ENCODE measurements around the gene EDEM3.

EDEM3 gene

DNA sequence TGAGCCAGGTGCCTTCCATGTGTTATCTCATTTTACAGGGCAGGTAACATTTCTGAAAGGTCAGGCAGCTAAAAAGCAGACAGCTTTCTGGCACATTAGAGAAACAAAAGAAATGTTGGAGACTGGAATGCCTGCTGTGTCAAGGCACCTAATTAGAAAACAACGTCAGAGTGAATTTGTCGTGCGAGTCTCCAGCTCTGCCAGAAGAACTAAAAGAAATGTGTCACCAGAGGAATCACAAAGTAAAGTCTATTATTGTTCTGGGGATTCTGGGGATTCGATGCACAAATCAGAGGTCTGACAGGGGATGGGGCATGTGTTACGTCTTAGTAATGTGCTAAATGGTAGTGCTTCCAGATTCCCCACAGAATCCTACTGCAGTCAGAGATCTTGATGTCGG is 89.3 kb downstream of the EDEM3 start:
- no peak for DNase-seq (ENCODE audit: low spot score)

DNA sequence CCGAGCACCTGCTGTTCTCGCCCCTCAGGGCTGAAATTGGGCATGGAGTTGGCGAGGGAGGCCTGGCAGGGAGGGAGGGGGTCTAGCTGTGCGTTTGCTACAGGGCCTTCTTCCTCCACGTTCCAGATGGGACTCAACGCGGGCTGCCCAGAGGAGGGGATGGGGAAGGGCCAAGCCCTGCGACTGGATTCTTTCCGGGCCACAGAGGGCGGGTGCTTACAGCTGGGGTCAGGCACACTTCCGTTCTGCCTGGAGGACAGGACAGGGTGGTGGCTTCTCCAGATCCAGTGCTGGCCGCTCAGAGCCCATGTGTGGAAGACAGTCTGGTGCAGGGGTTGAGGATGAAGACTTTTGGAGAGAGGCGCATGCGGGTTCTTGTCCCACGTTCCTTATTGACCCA is 90.0 kb downstream of the EDEM3 start:
- no peak for DNase-seq (ENCODE audit: low spot score)

DNA sequence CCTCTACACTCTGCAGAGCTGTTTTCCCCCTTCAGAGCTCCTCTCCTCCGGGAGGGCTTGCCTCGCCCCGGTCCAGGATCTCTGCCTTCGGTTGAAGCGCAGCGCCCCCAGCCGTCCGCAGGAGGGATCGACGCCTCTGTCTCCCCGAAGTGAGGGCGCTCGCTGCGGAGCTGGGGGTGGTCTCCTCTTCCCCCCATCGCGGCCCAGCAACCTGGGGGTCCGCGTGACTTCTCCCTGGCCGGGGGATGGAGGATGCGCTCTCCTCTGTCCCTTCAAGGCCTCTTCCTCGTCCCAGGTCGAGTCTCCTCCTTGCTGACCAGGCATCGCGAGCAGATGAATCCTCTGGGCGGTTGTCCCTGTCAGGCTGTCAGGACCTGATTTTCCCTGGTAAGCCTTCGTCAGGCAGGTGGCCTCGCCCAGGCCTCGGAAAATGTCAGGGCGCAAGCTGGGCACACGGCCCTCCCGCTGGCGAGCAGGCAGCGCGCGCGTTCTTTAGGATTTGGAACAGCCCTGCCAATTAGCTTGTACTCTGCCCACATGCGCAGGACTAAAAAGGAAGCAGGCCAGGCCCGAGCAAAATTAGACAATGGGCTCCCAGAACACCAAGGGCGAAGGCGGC is 90.5 kb downstream of the EDEM3 start:
- DNase-seq (ENCODE audit: low spot score) = peak; percentile 93

DNA sequence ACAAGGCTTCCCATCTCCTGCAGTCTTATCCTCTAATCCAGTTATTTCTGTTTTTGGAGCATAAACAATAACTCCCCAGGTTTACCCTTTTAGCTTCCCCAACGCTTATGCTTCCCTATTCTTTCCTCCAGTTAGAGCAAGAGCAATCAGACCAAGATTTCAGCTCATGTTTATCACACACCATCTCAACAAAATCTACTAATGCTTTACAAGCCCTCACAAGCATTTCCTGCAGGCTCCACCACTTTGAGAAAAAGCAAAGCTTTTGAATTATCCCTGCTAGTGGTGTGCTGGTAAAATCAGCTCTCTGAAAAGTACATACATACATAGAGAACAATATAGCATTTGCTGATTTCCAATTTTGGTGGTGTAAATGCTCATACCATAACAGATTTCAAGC is 92.9 kb downstream of the EDEM3 start:
- no peak for DNase-seq (ENCODE audit: low spot score)

DNA sequence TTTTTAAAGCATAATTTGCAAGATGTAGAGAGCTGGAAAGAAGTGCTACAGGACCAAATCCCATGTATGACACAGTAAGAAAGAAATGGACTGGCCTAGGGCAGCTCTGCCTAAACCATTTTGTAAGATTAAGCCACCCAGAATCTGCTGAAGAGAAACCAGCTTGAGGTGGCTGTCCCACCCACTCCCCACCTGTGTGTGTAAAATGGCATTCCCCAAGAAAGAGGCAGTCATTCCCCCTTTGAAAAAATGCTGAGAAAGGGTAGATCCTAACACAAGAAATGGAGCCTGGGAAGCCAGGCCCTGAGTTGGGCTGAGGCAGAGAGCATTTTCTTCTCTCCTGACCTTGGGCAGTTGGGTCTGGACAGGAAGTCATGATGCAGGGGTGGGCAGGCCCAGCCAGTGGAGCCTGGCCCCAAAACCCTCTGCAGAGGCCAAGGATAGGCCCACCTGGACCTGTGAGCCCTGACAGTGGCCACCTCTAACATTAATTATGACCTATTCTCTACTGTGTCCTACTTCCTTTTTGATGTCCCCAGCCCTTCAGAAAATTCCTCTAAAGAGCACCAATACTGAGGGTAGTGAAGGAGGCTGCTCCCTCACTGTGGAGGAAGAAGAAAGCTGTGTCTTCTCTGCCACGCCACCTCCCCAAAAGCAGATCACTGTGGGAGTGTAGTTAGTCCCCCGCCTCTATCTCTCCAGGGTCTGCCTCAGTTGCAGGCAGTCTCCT is 94.0 kb downstream of the EDEM3 start:
- no peak for DNase-seq (ENCODE audit: low spot score)

DNA sequence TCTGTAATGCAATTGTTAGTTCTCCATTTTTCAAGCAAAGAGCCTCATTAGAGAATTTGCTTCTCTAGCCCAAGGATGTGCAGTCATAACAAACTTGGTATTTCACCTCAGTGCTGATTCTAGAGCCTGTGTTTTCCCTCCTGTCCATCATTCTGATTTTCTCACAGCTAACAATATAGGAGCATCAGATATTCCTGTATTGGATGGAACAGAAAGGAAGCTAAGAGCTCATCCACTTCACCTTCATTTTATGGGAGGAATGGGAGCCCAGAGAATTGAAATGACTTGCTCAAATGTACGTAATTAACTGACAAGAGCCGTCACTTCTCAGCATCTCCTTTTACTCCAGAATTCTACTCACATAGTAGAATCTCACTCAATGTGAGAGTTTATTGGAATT is 96.6 kb downstream of the EDEM3 start:
- no peak for DNase-seq (ENCODE audit: low spot score)

DNA sequence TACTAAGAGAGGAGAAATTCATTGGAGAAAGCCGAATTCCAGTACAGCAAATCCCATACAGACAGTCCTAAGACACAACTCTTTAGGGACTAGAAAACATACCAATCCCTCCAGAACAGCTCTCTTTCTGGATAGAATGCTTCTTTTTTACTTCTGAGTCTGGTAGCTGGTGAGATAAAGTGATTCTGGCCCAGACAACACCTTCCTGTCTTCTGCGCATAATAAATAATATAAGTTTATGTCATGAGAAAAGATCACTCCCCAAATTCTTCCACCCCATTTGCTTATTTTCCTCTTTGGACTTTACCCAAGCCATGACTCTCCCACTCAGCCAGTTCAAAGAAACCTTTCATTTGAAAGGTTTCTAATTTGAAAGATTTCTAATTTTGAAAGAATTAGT is 98.4 kb downstream of the EDEM3 start:
- no peak for DNase-seq (ENCODE audit: low spot score)

DNA sequence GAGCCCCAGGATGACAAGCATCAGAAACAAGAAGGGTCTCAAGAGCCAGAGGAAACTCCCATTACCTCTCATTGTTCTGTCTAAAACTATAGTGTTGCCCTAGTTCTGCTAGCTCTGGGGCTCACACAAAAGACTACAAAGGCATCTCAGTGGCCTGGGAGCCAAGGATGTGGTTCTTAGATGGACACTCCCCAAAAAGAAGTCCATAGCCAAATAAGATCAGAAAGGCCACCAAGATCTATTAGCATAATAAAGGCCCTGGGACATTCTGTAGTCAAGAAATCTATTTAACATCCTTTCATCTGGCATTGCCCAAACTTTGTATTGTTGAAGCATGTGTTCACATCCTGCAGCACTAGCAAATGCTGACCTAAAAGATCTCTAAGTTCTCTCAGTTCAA is 99.5 kb downstream of the EDEM3 start:
- no peak for DNase-seq (ENCODE audit: low spot score)

DNA sequence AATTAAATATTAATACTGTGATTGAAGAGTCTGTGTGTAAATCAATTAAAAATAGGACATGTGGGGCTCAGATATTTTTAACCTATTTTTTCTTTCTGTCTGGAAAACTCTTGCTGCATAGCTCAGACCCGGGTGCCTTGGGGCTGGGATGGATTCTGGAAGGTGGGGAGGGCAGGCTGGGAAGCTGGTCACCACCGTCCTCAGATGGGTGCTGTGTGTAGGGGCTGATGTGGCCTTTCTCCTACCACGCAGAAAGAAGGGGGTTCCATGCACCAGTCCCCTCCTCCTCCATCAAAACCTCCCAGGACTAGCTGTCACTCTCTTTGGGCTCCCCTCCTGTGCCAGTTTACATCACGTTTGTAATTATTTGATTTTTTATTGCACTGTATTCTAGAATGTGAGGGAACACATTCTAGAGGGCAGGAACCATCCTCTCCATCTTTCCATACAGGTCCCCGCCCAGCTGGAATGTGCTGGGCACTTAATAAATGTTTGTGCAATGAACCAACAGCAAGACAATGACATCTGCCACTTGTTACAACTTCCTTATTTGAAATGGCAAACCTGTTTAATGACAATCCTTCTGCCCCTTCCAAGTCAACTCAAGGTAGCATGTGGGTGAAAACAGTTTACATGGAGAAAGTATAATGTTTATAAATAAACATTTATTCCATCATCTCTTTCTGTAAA is 104.3 kb downstream of the EDEM3 start:
- DNase-seq (ENCODE audit: low spot score) = no peak

DNA sequence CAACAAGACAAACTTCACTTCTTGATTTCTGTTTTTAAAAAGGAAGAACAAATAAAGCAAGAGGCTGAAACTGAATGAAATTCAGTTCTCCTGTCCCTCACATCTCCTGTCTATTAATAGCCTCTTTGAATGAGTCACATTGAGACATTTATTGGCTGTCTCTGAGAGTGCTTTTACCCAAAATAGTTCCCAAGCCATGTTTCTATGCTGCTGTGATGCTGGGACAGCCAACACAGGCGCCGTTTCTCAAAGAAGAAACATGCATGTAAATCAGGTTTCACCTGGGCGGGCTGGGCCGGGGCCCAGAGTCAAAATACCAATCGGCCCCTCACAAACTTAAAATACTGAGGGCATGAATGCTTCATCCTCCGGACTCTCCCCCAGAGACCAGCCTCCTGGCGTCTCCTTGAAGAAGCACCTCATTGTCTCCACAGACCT is 105.2 kb downstream of the EDEM3 start:
- no peak for DNase-seq (ENCODE audit: low spot score)

DNA sequence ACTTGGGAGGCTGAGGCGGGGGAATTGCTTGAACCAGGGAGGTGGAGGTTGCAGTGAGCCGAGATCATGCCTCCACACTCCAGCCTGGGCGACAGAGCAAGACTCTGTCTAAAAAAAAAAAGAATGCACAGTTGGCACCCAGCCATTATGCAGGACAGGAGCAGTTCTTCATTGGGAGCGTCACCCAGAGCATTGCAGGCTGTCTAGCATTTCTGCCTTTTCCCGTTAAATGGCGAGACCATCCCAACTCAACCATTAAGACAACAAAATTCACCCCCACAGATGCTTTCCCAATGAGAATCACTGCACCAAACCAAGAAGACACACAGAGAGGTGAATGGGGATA is 105.8 kb downstream of the EDEM3 start:
- DNase-seq (ENCODE audit: low spot score) = no peak

DNA sequence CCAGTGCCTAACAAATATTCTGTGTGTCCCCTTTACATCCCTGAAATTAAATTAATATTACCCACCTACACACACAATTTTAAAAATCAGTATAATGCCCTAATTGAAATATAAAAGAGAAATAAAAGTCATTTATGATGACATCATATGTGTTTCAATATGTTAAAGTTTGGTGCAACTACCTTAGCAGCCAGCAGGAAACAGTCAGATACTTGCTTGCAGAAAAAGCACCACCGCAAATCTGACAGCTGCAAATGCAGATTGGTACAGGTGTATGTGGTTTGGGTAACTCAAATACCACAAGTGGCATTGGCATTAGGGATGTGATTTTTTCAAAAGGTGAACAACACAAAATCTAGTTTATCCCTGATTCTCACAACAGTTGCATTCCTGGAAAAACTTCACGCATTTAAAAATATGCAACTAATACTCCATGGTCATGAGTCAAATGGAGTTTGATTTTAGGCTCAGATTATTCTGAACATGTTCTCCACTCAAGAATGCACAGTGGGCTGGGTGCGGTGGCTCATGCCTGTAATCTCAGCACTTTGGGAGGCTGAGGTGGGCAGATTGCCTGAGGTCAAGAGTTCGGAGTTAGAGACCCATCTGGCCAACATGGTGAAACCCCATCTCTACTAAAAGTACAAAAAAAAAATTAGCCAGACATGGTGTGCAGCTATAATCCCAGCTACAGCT is 106.3 kb downstream of the EDEM3 start:
- no peak for DNase-seq (ENCODE audit: low spot score)

DNA sequence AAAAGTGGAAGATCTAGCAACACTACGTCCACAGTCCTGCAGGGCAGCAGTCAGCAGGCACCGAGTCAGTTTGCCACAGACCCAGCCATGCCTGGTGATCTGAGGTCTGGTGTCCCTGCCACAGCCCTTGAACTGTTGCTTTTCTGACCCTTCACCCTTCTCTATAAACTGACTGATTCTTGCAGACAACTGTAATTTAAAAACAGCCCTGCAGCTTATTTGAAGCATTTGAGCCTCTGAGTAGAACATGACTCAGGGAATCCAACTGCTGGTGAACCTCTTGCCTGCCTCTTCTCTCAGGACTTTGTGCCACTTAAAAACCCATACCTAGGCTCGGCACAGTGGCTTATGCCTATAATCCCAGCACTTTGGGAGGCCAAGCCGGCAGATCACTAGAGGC is 107.2 kb downstream of the EDEM3 start:
- DNase-seq (ENCODE audit: low spot score) = no peak

DNA sequence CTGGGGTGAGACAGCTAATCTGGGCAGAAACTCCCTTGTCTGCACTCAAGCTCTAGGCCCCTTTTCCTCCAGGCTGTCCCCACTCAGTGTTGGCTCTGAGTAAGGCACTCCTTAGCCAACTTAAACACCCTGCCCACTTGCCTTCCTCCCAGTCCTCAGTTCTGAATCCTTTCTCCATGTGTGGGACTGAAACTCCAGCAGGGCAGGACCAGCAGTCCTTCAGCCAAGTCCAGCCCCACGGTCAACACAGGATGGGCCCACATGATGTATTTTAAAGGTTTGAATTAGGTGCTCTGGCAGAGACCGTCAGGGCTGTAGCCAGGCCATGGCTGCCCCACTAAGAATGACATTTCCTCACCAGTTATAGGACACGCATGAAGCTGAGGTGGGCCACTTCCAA is 107.8 kb downstream of the EDEM3 start:
- DNase-seq (ENCODE audit: low spot score) = no peak

DNA sequence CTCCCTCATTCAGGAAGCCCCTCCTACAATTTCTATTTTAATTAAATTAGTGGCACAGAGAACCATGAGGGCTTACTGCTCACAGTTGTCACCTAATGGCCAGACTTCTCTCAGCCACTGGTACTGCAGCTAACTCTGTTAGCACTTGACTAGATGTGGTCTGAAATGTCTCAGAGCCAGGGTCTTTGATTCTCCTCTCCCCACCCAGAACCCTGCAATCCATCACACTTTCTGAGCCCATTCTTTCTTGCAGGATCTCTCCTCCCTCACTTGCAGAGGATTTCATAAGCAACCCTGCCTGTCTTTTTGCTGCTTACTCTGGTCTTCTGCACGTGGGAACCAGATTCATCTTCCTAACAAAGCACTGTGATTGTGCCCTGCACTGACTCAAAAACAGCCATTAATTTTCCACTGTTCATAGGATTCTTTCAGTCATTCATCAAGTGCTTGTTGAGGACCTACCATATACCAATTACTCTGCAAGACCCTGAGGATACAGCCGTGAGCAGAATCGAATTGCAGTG is 108.4 kb downstream of the EDEM3 start:
- no peak for DNase-seq (ENCODE audit: low spot score)

DNA sequence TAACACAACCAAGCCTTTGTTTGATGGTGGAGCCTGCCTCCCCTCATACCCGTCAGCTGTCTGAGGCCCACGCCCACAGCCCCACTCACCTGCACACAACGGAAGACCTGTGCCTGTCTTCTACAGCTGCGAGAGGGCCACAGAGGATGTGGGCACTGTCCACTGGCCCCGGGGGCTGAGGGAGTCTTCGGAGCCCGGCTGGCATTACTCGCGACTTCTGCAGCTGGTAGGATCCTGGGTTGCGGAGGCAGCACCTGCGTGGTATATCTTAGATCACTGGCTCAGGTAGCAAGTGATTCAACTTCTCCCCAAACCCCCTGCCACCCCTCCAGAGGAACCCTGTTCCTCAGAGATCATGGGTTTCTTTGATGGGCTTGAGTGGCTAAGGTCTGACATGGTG is 109.9 kb downstream of the EDEM3 start:
- DNase-seq (ENCODE audit: low spot score) = no peak

DNA sequence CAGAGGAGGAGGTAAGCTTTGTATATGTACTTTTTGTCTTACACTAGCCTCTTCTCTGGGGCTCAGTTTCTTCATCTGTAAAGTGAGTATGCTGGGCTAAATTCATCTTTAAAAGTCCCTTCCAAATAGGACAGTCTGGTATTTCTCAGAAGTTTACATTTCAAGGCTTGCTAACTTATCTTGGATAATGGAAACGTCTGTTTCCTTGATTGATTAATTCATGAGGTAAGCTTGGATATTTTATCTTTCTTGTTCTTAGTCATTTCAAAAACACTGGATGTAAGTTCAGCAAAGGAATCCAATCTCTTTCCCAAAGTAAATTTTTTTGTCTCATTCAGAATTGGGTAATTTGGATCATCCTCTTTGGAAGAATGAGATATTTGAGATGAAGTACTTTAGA is 111.0 kb downstream of the EDEM3 start:
- no peak for DNase-seq (ENCODE audit: low spot score)

DNA sequence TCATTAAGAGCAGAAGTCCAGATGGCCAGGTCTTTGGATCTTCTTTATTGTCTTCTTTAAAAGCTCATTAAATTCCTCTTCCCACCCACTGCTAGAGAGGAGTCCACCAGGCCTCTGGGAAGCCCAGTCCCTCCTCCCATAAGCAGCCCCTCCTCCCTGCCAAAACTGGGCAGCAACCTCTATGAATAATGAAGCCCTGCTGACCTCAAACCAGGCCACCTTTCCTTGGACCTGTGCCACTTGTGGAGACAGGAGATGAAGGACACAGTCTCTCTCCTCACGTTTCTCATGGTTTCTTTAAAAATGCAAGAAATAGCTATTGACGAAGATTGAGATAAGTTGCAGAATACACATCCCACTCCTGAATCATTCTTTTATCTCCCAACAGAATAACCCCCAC is 112.8 kb downstream of the EDEM3 start:
- no peak for DNase-seq (ENCODE audit: low spot score)

DNA sequence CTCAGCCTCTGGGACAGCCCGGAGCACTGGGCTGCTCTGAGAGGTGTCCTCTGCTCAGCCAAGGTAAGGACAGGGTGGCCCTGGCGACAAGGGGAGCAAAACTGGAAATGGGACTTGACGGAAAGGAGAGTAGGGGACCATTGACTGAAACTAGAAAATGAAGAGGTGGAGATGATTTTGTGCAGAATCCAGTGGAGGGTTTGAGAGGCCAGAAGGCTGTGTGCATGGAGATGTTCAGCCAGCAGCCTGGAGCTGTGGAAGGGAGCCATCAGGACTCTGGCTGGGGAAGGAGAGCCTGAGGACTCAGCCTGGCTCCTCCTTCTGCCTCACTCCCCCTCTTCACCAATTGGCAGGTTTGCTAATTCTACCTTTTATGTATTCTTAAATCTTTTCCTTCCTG is 114.2 kb downstream of the EDEM3 start:
- no peak for DNase-seq (ENCODE audit: low spot score)
